KMS-11 (cell line): ENCODE results near the gene TJP1.
"Not testable (repeated sequence)": the region's sequence is repeated elsewhere in the genome, so short reads cannot be mapped to it uniquely, and the experiment has no call there.

Experiments used
- H2AFZ ChIP-seq: fragments of 200-600 bp; sonication (generic); 2 replicates; pipeline ENCODE4 v1.6.1; 2016; ENCODE audit warnings: antibody characterized with exemption, mixed run types, low read depth
- H3K27ac ChIP-seq: fragments of 200-600 bp; sonication (generic); 2 replicates; pipeline ENCODE4 v1.6.1; 2016; ENCODE audit warnings: mild to moderate bottlenecking, mixed run types
- H3K27me3 ChIP-seq: fragments of 200-600 bp; sonication (generic); 2 replicates; pipeline ENCODE4 v1.6.1; 2017; ENCODE audit warnings: mild to moderate bottlenecking, low read depth, mixed run types, moderate library complexity; ENCODE audit not compliant: insufficient read depth
- H3K36me3 ChIP-seq: fragments of 200-600 bp; sonication (generic); 2 replicates; pipeline ENCODE4 v1.6.1; 2017; ENCODE audit warnings: mild to moderate bottlenecking, mixed run types; ENCODE audit not compliant: insufficient read depth
- H3K4me1 ChIP-seq: fragments of 200-600 bp; sonication (generic); 2 replicates; pipeline ENCODE4 v1.6.1; 2016; ENCODE audit warnings: mild to moderate bottlenecking, low read depth, mixed run types; ENCODE audit not compliant: poor library complexity, severe bottlenecking
- H3K4me2 ChIP-seq: fragments of 200-600 bp; sonication (generic); 2 replicates; pipeline ENCODE4 v1.7.0; 2016; ENCODE audit warnings: mild to moderate bottlenecking, mixed run types
- H3K4me3 ChIP-seq: fragments of 200-600 bp; sonication (generic); IDR thresholded peaks from 2 replicates; pipeline ENCODE4 v1.6.1; 2017; ENCODE audit warnings: low read depth, low read length, mixed read lengths; ENCODE audit not compliant: insufficient read depth
- H3K79me2 ChIP-seq: fragments of 200-600 bp; sonication (generic); 2 replicates; pipeline ENCODE4 v1.6.1; 2016; ENCODE audit warnings: low read depth, mixed run types; ENCODE audit not compliant: insufficient read depth
- H3K9ac ChIP-seq: fragments of 200-600 bp; sonication (generic); 2 replicates; pipeline ENCODE4 v1.6.1; 2016; ENCODE audit warnings: mild to moderate bottlenecking, mixed run types
- H4K20me1 ChIP-seq: fragments of 200-600 bp; sonication (generic); 2 replicates; pipeline ENCODE4 v1.6.1; 2016; ENCODE audit warnings: mild to moderate bottlenecking, mixed run types; ENCODE audit not compliant: insufficient read depth
- TF ChIP-seq, protein P1 (sequence below): fragments of 200-600 bp; sonication (generic); conservative IDR thresholded peaks from 2 replicates; pipeline ENCODE4 v1.6.1; 2017; ENCODE audit warnings: low read depth, mild to moderate bottlenecking, antibody characterized with exemption, low read length, moderate library complexity, mixed read lengths

Gene TJP1

DNA sequence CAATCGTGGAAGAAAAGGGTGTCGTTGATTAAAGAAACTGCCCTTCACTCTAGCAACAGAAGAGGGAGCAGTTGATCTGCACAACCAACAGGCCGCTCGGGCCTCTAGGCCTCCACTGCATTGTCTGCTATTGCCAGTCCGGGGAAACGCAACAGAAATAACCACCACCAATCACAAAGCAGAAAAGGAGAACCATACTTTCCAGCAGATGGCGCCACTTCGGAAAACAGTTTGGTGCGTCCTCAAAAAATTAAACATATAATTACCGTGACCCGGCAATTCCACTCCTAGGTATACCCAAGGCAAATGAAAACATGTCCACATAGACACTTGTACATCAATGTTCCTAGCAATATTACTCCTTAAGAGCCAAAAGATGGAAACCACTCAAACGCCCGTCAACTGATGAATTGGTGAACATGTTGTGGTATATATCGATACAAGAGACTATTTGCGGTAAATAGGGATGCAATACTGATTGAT, 154.1 kb downstream of the TJP1 start:
- H2AFZ ChIP-seq: no peak overlapping the region
- H3K4me2 ChIP-seq: no peak overlapping the region
- H3K9ac ChIP-seq: no peak overlapping the region
- no peak overlapping the region for H3K27ac ChIP-seq
- no peak overlapping the region for H3K4me3 ChIP-seq
- TF ChIP-seq, protein P1, sequence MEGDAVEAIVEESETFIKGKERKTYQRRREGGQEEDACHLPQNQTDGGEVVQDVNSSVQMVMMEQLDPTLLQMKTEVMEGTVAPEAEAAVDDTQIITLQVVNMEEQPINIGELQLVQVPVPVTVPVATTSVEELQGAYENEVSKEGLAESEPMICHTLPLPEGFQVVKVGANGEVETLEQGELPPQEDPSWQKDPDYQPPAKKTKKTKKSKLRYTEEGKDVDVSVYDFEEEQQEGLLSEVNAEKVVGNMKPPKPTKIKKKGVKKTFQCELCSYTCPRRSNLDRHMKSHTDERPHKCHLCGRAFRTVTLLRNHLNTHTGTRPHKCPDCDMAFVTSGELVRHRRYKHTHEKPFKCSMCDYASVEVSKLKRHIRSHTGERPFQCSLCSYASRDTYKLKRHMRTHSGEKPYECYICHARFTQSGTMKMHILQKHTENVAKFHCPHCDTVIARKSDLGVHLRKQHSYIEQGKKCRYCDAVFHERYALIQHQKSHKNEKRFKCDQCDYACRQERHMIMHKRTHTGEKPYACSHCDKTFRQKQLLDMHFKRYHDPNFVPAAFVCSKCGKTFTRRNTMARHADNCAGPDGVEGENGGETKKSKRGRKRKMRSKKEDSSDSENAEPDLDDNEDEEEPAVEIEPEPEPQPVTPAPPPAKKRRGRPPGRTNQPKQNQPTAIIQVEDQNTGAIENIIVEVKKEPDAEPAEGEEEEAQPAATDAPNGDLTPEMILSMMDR: peak; percentile 70
- no peaks in the 10 kb centered on the region for H3K4me1 ChIP-seq
- H3K27me3 ChIP-seq: no peaks in the 10 kb centered on the region
- H4K20me1 ChIP-seq: no peaks in the 10 kb centered on the region
- H3K79me2 ChIP-seq: no peaks in the 10 kb centered on the region
- no peaks in the 10 kb centered on the region for H3K36me3 ChIP-seq

DNA sequence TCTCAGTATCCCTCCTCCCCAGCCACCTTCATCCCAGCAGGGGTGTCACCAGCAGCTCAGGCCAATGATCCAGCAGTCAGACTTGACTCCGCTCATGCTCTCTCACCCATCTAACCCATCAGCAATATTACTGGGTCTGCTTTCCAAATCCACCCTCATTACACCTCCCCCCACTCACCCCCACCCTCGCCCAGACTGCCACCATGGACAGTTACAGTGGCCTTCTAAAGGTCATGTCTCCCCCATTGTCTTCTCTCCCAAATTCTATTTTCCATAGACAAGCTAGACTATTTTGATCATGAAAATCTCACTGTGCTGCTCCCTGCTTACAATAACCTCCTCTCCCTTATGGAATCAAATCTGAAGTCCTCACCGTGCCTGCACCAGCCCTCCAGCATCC, 156.0 kb downstream of the TJP1 start:
- H3K79me2 ChIP-seq: no peaks in the 10 kb centered on the region
- H4K20me1 ChIP-seq: no peaks in the 10 kb centered on the region
- no peak overlapping the region for H2AFZ ChIP-seq
- H3K4me1 ChIP-seq: no peaks in the 10 kb centered on the region
- no peaks in the 10 kb centered on the region for H3K36me3 ChIP-seq
- no peaks in the 10 kb centered on the region for H3K27me3 ChIP-seq
- TF ChIP-seq, protein P1: no peak
- no peak overlapping the region for H3K27ac ChIP-seq
- H3K4me2 ChIP-seq: no peak overlapping the region
- H3K9ac ChIP-seq: no peak overlapping the region
- no peak overlapping the region for H3K4me3 ChIP-seq

DNA sequence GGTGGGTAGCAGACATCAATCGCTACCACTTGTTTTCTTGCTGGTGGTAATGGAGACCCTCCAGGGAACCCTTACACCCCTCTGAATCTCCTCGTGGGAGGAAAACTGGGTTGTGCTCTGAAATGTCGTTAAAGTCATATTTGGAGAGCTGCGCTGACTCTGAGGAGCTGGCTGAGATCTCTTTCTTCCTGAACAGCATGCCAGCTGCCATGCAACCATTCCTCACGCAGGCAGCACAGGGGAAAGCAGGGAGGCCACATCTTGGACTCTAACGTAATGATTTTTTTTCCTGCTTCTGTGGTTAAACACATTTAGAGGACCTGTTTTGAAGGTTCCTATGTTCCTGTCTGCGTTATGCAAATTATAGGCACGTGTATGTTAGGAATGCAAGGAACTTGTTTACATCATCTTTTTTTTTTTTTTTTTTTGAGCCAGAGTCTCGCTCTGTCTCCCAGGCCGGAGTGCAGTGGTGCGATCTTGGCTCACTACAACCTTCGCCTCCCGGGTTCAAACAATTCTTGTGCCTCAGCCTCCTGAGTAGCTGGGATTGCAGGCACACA, 156.7 kb downstream of the TJP1 start:
- H3K79me2 ChIP-seq: no peaks in the 10 kb centered on the region
- H2AFZ ChIP-seq: no peak overlapping the region
- TF ChIP-seq, protein P1: no peak
- no peaks in the 10 kb centered on the region for H3K36me3 ChIP-seq
- no peaks in the 10 kb centered on the region for H3K4me1 ChIP-seq
- no peaks in the 10 kb centered on the region for H4K20me1 ChIP-seq
- H3K27me3 ChIP-seq: no peaks in the 10 kb centered on the region
- H3K27ac ChIP-seq: no peak overlapping the region
- no peak overlapping the region for H3K4me3 ChIP-seq
- no peak overlapping the region for H3K9ac ChIP-seq
- H3K4me2 ChIP-seq: no peak overlapping the region

DNA sequence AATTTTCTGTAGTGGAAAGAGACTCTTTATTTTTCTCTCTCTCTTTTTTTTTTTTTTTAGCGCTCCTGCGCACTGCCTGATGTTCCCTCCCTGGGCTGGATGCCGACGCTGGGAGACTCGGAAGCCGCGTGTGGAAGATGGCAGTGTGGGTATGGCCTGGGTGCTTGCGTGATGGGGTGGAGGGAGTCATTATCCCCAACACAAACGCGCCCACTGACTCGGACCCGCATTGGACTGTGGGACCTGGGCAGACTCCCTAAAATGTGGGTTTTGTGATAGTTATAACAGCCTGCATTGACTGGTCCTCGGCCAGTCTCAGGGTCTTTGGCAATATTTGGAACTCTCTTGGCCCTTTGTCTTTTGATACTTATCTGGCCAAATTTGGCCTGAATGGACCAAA, 157.9 kb downstream of the TJP1 start:
- Histone ChIP-seq H3K4me2 (no peak overlapping the region), H3K4me1 (no peaks in the 10 kb centered on the region), H2AFZ (no peak overlapping the region), H3K4me3 (no peak overlapping the region), H3K27ac (no peak overlapping the region), H3K36me3 (no peaks in the 10 kb centered on the region), H4K20me1 (no peaks in the 10 kb centered on the region), H3K27me3 (no peaks in the 10 kb centered on the region), H3K9ac (no peak overlapping the region), H3K79me2 (no peaks in the 10 kb centered on the region)
- TF ChIP-seq, protein P1: no peak

DNA sequence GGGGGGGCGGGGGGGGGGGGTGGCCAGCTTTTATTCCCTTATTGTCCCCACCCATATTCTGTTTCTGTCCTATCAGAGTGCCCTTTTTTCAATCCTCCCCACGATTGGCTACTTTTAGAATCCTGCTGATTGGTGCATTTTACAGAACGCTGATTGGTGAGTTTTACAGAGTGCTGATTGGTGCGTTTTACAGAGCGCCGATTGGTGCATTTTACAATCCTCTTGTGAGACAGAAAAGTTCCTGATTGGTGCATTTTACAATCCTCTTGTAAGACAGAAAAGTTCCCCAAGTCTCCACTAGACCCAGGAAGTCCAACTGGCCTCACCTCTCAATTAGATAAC, 164.8 kb downstream of the TJP1 start:
- H3K27ac ChIP-seq, H2AFZ ChIP-seq, H3K36me3 ChIP-seq, H3K79me2 ChIP-seq, H4K20me1 ChIP-seq, H3K27me3 ChIP-seq, H3K9ac ChIP-seq, H3K4me3 ChIP-seq, H3K4me2 ChIP-seq: not testable (repeated sequence)
- H3K4me1 ChIP-seq: peaks cover 29% of the 10 kb centered on the region
